Activated T-cell treated with anti-CD3 and anti-CD28 coated beads, Interleukin-2, amount 50 U/mL, for 1 hour (primary cell): ENCODE results near the gene TCIRG1.
"Not testable (repeated sequence)": the region's sequence is repeated elsewhere in the genome, so short reads cannot be mapped to it uniquely, and the experiment has no call there.

ENCODE experiments used
- DNase-seq: peaks from one replicate; pipeline ENCODE4 v3.0.0-alpha.2; 2020

The TCIRG1 gene

GRCh38 chr11:68038718-68039525 is at the start of gene TCIRG1:
Gene TCIRG1, plus strand, starts transcription at chr11:68039025. Its CDS starts 2,247 bp downstream, at chr11:68041272.
- peak; percentile 63 for DNase-seq

GRCh38 chr11:67990546-67991346 is 48.1 kb upstream of the TCIRG1 start:
- not testable (repeated sequence) for DNase-seq

- DNase-seq = not testable (repeated sequence)
Observed at GRCh38 chr11:67991347-67992121, 47.3 kb upstream of the TCIRG1 start.

GRCh38 chr11:67993821-67994220 is 45.0 kb upstream of the TCIRG1 start:
- DNase-seq = peak; percentile 64

GRCh38 chr11:67994387-67994786 is 44.4 kb upstream of the TCIRG1 start:
- not testable (repeated sequence) for DNase-seq

- not testable (repeated sequence) for DNase-seq
Observed at GRCh38 chr11:67995129-67995528, 43.7 kb upstream of the TCIRG1 start.

- not testable (repeated sequence) for DNase-seq
Observed at GRCh38 chr11:67995579-67995978, 43.2 kb upstream of the TCIRG1 start.

GRCh38 chr11:67996051-67996450 is 42.8 kb upstream of the TCIRG1 start:
- DNase-seq = no peak

- peak; percentile 56 for DNase-seq
Observed at GRCh38 chr11:67996622-67997474, 42.0 kb upstream of the TCIRG1 start.

GRCh38 chr11:67997475-67997921 is 41.3 kb upstream of the TCIRG1 start:
- DNase-seq = no peak

- DNase-seq = no peak
Observed at GRCh38 chr11:67998150-67999045, 40.4 kb upstream of the TCIRG1 start.

- DNase-seq = no peak
Observed at GRCh38 chr11:67999201-67999629, 39.6 kb upstream of the TCIRG1 start.

GRCh38 chr11:67999704-68000103 is 39.1 kb upstream of the TCIRG1 start:
- DNase-seq = no peak

- DNase-seq = no peak
Observed at GRCh38 chr11:68002575-68002937, 36.3 kb upstream of the TCIRG1 start.

GRCh38 chr11:68002938-68003845 is 35.6 kb upstream of the TCIRG1 start:
- peak; percentile 73 for DNase-seq

- DNase-seq = peak; percentile 77
Observed at GRCh38 chr11:68003846-68004550, 34.8 kb upstream of the TCIRG1 start, which contains the start of gene UNC93B1. Gene UNC93B1, minus strand, starts transcription at chr11:68004097. Its CDS starts 54 bp downstream, at chr11:68004043.

- no peak for DNase-seq
Observed at GRCh38 chr11:68004551-68005335, 34.1 kb upstream of the TCIRG1 start.

GRCh38 chr11:68006606-68007166 is 32.1 kb upstream of the TCIRG1 start:
- no peak for DNase-seq
